ENCODE measurements around the gene ROR2.
"Not testable (repeated sequence)": the region's sequence is repeated elsewhere in the genome, so short reads cannot be mapped to it uniquely, and the experiment has no call there.

DNA sequence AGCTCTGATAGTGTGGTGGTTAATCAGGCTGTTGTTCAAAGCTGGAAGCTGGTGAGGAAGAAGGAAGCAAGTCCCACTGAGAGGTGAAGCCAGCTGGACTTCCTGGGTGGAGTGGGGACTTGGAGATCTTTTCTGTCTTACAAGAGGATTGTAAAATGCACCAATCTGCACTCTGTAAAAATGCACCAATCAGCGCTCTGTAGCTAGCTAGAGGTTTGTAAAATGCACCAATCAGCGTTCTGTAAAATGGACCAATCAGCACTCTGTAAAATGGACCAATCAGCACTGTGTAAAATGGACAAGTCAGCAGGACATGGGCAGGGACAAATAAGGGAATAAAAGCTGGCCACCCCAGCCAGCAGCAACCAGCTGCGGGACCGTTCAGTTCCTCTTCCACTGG lies 432.7 kb downstream of the ROR2 start:
- TF ChIP-seq SPI1, POLR2AphosphoS5 (IDR thresholded peaks at IDR 0.05; ENCODE audit: low read depth, low read length): not testable (repeated sequence)
